ENCODE measurements around the gene WDR74. TPM values are rescaled to one million over a fixed set of nuclear protein-coding genes. Genes with fewer than 3 reads are reported as not detected.
A peak's percentile ranks its signal among the peaks of the same experiment; 100 is the strongest.

The WDR74 gene
- total and polyA plus RNA-seq, 9 of the 15 experiments (the other 6 are each of a cell fraction or from before 2014, with no cell fraction given), result 32.7 to 210 (median 114) TPM

DNA sequence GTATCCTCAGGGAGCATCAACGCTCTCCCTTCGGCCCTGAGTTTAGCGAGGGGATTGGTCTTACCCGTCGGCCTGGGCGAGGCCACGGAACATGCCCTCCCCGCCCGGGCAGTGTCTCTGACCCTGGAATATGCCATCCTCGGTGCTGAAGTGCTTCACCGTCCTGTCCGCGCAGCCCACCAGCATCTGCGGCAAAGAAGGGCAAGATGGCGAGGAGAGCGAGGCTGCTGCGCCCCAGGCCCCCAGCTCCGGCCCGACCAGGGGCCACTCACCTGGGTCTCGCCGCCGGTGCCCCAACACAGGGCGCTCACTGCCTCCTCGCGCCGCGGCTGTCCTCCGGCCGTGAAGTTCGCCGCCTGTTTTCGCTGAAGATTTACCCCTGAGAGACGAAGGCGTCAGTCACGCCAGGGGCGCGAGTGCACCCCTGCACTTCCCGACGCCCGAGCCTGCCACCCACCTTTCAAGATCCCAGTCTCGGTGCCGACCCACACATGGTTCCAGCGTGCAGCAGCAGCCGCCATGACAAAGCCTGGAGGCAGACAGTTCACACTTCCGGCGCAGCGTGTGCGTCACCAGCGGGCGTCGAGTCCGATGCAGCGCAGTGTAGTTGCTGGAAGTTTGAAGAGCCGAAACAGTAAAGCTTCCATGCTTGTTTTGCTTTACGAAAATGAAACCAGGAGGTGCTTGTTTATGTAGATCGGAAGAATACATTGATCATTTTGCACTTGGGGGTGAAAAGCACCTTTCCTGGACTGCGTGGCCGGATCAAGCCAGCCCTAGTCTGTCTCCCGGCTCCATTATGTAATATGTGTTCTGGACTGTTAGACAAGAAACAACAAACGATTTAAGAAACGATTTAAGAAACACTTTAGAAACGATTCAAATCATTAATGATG is at the start of gene WDR74 (continued):
- TF ChIP-seq, protein P1, sequence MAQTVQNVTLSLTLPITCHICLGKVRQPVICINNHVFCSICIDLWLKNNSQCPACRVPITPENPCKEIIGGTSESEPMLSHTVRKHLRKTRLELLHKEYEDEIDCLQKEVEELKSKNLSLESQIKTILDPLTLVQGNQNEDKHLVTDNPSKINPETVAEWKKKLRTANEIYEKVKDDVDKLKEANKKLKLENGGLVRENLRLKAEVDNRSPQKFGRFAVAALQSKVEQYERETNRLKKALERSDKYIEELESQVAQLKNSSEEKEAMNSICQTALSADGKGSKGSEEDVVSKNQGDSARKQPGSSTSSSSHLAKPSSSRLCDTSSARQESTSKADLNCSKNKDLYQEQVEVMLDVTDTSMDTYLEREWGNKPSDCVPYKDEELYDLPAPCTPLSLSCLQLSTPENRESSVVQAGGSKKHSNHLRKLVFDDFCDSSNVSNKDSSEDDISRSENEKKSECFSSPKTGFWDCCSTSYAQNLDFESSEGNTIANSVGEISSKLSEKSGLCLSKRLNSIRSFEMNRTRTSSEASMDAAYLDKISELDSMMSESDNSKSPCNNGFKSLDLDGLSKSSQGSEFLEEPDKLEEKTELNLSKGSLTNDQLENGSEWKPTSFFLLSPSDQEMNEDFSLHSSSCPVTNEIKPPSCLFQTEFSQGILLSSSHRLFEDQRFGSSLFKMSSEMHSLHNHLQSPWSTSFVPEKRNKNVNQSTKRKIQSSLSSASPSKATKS (CRISPR knock-in tag; IDR thresholded peaks at IDR 0.05), result no peak
- TF ChIP-seq RBM14 (IDR thresholded peaks at IDR 0.05; ENCODE audit: borderline replicate concordance, insufficient read depth, low read depth, low read length), result 0 out of 2 replicates have a peak, but pooled peaks have one; percentile 57
- no peak for TF ChIP-seq HEY1 (CRISPR knock-in tag; IDR thresholded peaks at IDR 0.05; ENCODE audit: borderline replicate concordance)
- no peak for TF ChIP-seq BRF1 (IDR thresholded peaks at IDR 0.05; ENCODE audit: borderline replicate concordance, extremely low read depth, insufficient read length)
- TF ChIP-seq, protein P2, sequence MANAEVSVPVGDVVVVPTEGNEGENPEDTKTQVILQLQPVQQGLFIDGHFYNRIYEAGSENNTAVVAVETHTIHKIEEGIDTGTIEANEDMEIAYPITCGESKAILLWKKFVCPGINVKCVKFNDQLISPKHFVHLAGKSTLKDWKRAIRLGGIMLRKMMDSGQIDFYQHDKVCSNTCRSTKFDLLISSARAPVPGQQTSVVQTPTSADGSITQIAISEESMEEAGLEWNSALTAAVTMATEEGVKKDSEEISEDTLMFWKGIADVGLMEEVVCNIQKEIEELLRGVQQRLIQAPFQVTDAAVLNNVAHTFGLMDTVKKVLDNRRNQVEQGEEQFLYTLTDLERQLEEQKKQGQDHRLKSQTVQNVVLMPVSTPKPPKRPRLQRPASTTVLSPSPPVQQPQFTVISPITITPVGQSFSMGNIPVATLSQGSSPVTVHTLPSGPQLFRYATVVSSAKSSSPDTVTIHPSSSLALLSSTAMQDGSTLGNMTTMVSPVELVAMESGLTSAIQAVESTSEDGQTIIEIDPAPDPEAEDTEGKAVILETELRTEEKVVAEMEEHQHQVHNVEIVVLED (CRISPR knock-in tag; IDR thresholded peaks at IDR 0.05), result peak; percentile 9; the same call in 1 of the 2 replicates
- peak; percentile 76 for TF ChIP-seq KHSRP (IDR thresholded peaks at IDR 0.05)
- peak; percentile 97 for TF ChIP-seq ATF1 (CRISPR knock-in tag; IDR thresholded peaks at IDR 0.05)
- peak; percentile 99 for TF ChIP-seq ATF1 (tag; IDR thresholded peaks at IDR 0.05)
- peak; percentile 70 for TF ChIP-seq POLR2B (IDR thresholded peaks at IDR 0.05; ENCODE audit: low read depth, partially characterized antibody)
- peak; percentile 92; the same call in 1 of the 2 replicates for TF ChIP-seq JUN (IDR thresholded peaks at IDR 0.05; ENCODE audit: borderline replicate concordance, low read depth, low read length)
- TF ChIP-seq JUN (CRISPR knock-in tag; IDR thresholded peaks at IDR 0.05; ENCODE audit: borderline replicate concordance), result peak; percentile 82
- no peak for TF ChIP-seq NCOA4 (IDR thresholded peaks at IDR 0.05; ENCODE audit: partially characterized antibody)
- TF ChIP-seq TGIF2 (CRISPR knock-in tag; IDR thresholded peaks at IDR 0.05), result peak; percentile 95
- TF ChIP-seq ZNF766 (CRISPR knock-in tag; conservative IDR thresholded peaks at IDR 0.05), result peak; percentile 72
- TF ChIP-seq RBM22 (IDR thresholded peaks at IDR 0.05; ENCODE audit: low read depth, low read length, poor library complexity, severe bottlenecking), result peak; percentile 92
- TF ChIP-seq HMG20A (CRISPR knock-in tag; conservative IDR thresholded peaks at IDR 0.05), result no peak
- TF ChIP-seq POU5F1 (IDR thresholded peaks at IDR 0.05; ENCODE audit: borderline replicate concordance, low read depth, low read length, partially characterized antibody), result peak; percentile 47
- TF ChIP-seq NONO (IDR thresholded peaks at IDR 0.05; ENCODE audit: low read depth in 2 of 2, low read length in 1 of 2), result peak in 1 of 2 experiments; percentile 9; a peak in 1 of 4 replicates
- no peak for TF ChIP-seq ZNF668 (CRISPR knock-in tag; IDR thresholded peaks at IDR 0.05)
- 0 out of 2 replicates have a peak, but pooled peaks have one; percentile 46 for TF ChIP-seq KLF1 (tag; IDR thresholded peaks at IDR 0.05)
- no peak for TF ChIP-seq ARID1B (IDR thresholded peaks at IDR 0.05)
- peak; percentile 61; the same call in 1 of the 2 replicates for TF ChIP-seq TCF7 (IDR thresholded peaks at IDR 0.05; ENCODE audit: borderline replicate concordance)

Measured in K562 (cell line).